NAMALWA (cell line): ENCODE results near the gene PUM1.
"Not testable (repeated sequence)": the region's sequence is repeated elsewhere in the genome, so short reads cannot be mapped to it uniquely, and the experiment has no call there.

ENCODE experiments used
- DNase-seq: peaks from one replicate; pipeline ENCODE4 v3.0.0-alpha.2; 2015; ENCODE audit warnings: low spot score

Gene PUM1

DNA sequence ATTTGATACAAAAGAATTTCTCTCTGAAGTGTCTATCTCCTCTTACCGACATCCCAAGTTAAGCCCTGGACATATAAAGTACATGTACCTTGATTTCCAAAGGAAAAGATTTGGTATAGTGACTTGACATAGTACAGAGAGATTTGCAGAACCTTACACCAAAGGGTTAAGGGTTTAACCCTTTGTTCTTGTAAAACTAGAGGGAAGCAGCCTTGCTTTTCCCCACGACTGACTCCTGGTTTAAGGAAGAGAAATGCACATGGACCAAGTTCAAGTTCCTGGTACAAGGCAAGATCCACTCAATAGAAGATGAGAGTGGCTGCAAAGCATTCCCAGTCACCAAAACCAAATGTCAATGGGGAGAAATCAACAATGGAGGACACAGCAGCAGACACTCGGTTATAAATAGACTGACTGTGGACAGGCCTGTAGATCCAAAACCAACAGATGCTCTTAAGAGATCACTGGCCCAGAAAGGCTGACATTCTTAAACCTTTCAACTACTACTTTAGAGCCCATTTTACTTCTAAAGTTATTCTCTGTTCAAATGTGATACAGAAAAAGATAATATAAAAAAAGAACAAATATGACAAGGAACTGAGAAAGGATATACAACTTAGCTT is 69.4 kb downstream of the PUM1 start:
- DNase-seq: no peak

DNA sequence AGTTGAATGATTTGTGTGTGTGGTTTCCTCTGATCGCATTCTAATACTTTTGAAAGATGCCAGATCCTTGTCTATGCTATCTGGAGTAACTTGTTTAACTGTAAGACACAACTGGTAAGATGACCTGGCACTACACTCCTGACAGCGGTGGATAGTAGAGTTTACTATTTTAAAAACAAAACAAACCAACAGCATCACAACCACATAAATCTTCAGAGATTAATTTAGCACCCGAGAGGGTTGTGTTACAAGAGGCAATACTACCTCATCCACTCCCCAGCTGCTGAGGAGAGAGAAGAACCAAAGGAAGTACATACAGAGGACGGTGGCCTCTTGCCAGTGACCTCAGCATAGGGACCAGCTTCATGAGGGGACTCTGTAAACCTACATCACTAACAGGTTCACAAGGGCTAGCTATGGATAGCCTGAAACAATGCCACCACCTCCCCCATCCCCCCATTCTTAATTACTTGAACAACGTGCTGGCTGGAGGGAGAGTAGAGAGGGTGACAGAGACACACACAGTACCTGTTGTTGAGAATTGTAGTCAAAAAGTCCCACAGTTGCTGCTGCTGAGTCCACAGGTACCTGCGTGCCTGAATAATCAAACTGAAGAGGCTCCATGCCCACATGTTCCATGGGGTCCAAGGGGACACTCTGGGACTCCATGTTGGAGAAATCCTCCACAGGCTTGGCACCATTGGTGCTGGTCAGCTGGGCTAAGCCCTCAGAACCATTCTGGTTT is 73.5 kb downstream of the PUM1 start:
- DNase-seq: no peak

DNA sequence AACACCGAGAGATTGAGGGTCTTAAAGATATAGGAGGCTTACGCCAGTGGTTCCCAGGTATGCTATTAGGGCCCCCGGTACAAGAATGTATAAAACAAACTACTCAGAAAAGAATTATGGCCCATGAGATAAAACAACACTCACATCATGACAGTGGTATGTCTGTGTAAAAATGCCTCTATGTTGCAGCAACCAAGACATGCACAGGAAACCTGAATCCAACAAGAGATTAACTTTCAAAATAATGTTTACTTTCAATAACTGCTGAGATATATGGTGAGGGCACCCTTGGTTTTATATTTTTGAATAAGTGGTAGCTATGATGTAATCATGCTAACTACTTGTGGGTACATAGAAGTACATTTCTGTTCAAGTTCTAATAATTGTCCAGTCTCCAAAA is 74.9 kb downstream of the PUM1 start:
- DNase-seq: no peak

DNA sequence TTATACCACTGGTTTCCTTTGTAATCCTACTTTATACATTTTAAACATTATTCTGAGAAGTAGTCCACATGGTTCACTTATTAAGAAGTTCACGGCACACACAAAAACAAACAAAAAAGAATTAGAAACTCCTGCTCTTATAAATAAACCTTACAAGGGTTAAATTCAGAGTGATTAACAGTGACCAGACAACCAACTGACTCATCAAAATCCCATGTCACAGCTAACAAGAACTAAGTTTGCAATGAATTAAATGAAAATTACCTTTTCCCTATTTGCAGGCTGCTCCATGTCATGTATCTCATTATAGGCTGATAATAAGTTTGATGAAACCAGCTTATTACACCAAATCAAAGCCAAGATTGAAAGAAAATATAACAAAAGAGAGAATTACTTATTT is 77.5 kb downstream of the PUM1 start:
- DNase-seq: no peak

DNA sequence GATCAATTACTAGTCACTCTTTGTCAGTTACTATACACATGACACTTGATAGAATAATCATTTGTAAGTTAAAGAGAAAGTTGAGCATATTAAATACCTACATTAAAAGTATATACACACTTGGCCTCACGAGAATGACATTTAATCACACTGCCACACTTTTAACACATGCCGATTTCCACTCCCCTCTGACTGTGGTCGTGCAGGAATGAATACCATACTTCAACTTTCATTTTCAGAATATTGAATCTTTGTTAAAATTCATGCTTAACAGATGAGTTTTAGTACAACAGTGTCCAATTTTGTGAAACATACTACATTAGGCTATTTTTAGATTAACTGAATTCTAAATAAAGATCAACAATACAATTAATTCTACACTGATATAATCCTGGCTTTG is 78.8 kb downstream of the PUM1 start:
- DNase-seq: no peak

DNA sequence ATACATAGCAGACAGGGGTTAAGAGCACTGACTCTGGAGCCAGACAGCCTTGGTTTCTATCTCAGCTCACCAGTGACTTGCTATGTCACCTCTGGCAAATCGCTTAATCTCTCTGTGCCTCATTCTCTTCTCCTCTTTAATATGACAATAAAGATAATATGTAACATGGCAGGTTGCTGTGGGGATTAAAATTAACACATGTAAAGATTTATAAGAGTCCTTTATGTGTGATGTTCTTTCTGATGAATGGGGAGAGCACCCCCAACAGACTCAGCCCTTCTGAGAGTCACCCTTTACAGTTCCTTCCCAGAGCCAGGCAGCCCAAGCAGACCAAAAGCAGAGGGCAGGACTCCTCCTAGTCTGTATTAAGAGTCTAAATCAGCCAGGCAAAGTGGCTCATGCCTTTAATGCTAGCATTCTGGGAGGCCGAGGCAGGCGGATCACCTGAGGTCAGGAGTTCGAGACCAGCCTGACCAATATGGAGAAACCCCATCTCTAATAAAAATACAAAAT is 80.5 kb downstream of the PUM1 start:
- no peak for DNase-seq

DNA sequence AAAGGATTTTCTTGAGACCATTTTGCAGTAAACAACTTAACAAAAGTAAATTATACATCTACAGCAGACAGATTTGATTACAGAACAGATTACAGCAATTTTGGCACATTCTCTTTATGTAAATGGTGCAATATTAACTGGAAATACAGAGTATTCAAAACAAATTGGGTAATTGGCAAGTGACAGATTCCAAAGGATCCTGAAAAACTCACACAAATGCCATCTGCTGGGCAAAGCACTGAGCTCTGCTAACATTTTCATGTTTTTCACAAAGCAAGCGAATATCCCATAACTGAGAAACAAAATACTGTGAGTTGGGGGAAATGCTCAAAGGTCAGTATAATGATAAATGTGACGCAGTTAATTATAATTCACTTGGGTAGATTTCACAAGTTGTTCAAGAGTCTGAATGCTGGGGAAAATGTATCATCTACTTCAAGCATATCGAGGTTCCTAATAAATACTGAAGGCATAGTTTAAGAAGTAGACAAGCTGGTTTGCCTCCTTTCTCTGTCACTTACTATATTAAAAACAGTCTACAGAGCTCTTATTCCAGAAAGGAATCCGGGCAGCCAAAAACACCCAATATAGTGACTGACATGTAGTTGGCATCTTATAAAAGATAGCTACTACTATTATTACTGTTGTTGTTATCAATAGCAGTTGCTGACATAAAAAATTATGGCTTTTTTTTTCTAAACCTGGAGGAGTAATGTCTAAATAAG is 81.2 kb downstream of the PUM1 start:
- no peak for DNase-seq

DNA sequence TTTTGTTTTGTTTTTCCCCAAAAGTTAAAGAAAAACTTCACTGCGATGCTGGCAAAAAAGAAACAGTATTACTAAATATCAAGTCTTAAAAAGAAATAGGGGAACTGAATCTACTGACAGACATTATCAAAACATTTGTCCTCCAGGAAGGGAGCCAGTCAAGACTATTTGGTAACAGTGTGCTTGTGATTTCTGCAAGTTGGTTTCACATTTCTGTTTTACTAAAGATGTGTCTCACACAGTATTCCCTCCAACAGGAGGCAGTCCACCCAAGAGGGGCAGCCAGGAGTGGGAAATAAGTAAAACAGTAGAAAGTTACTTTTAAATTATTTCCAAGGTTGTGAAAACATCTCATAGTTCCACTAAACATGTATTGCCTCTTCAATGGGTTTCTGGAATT is 82.6 kb downstream of the PUM1 start:
- DNase-seq: peak; percentile 23

DNA sequence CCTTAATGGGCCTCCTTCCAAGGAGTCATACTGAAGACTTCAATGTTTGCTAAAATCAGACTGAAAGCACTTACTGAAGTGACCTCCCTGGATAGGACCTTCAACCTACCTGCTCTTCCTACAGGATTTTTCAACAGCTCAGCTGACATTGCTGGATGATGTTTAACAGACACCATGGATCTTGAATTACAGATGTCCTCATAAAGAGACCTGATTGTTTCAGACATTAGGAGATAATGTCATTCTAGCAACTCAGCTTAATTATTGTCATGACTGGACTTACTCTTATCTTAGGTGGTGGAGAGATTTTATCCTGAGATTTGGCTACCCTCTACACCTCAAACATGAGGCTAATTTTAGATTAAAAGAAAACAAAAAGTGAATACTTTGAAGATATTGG is 83.1 kb downstream of the PUM1 start:
- DNase-seq: no peak

DNA sequence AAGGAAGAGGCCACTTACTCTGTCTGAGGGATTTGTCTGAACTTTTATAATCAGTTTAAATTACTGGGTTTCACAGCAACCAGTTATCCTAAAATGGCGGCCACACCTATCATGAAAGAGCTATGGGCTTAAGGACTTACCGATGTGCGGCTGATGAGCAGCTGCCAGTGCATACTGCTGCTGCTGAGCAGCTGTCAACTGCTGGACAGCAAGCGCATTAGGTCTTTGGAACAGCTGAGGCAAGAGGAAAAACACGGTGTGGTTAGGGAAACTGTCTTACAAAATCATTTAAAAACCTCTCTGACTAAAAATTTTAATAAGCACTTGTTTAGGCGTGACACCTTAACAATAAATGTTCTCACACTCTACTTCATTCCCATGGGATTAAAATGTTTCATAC is 84.3 kb downstream of the PUM1 start:
- DNase-seq: no peak

DNA sequence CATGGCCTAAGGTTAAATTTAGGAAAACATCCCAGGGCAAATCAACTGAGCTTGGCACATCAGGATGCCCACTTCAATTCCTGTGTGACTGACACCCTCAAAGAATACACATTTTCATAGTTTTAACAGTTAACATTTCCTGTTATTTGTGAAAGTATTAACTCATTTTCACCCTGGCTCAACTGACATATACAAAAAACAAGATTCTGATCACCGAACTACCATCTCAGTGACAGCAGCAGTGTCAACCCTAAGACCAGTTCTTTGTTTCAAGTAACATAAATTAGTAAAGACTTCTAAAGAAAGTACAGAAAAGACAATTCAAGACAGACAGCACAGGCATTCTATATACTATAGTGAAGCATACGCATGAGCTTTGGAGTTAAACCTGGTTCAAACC is 88.0 kb downstream of the PUM1 start:
- DNase-seq: no peak

DNA sequence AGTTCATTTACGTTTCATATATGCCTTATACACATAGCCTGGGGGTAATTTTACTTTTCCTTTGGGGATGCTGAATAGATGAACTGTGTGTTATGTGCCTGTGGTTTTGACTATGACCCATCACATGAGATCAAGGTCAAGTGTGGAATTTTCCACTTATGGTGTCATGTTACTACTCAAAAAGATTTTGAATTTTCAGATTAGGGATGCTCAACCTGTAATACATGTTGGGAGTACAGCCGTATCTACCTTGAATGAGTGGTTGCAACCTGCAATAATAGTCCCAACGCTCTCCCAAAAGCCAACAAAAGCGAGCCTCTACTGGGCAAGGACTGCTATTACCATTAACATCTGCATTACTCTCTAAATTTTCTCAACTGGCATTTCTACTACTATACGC is 88.4 kb downstream of the PUM1 start:
- DNase-seq: peak; percentile 30

DNA sequence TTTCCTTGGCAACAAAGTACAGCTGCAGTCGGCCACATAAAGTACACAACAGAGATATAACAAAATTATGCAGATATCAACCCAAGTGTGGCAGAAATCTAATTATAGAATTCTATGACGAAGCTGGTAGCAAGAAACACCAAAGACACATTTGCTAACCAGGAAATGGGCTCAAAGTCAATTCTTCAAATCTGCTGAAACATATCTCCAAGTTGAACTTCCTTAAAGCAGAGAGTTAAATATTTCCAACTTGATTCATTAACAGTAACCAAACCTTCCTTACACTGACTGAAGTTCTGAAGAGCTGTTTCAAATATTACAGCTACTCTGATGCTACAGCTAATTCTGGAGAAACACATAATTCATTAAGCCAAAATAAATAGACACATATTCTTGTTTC is 89.4 kb downstream of the PUM1 start:
- DNase-seq: peak; percentile 34

DNA sequence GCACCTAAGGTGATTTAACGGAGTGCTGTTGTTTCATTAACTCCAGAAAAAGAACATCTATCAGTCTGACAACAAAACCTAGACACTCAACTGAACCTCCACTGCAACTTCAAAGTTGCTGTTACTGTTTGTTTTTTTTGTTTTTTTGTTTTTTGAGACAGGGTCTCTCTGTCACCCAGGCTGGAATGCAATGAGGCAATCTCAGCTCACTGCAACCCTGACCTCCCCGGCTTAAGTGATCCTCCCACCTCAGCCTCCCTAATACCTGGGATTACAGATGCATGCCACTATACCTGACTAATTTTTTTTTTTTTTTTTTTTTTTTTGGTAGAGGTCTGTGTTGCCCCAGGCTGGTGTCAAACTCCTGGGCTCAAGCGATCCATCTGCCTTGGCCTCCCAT is 90.3 kb downstream of the PUM1 start:
- DNase-seq: no peak

DNA sequence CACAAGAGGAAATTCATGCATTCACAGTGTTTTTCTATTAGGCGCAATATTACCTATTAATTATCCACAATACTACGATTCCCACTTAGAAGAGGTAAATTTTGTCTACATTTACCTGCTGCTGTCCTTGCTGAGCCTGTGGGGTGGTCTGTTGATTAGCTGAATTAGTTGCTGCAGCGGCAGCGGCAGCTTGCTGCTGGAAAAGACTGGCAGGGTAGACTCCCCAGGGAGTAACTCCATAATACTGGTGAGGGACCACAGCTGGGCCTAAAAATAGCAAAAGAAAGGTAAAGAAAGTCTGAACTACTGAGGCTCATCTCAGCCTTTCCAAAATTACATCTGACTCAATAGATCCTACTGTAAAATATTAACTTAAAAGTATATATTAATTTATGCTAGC is 91.0 kb downstream of the PUM1 start:
- no peak for DNase-seq

DNA sequence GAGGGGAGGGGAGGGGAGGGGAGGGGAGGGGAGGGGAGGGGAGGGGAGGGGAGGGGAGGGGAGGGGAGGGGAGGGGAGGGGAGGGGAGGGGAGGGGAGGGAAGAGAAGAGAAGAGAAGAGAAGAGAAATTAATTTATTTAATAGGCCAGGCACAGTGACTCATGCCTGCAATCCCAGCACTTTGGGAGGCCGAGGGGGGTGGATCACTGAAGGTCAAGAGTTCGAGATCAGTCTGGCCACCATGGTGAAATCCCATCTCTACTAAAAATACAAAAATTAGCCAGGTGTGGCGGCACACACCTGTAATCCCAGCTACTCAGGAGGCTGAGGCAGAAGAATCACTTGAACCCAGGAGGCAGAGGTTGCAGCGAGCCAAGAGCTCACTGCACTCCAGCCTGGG is 93.2 kb downstream of the PUM1 start:
- not testable (repeated sequence) for DNase-seq

DNA sequence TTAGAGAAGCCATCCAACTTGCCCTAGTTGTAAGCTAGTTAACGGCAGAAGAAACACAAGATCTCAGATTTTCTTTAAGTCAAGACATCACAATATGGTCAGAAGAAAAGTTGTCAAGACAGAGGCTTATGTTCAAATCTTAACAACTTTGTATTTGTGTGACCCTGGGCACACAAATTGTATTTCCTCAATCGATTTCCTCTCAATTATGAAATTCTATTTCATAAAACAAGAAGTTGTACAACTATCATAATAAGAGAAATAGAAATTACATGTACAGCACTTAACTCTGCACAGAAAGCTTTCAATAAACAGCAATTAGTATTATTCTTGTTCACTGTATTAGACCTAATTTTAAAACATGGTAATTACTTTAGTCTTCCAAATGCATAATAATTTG is 94.0 kb downstream of the PUM1 start:
- DNase-seq: no peak

DNA sequence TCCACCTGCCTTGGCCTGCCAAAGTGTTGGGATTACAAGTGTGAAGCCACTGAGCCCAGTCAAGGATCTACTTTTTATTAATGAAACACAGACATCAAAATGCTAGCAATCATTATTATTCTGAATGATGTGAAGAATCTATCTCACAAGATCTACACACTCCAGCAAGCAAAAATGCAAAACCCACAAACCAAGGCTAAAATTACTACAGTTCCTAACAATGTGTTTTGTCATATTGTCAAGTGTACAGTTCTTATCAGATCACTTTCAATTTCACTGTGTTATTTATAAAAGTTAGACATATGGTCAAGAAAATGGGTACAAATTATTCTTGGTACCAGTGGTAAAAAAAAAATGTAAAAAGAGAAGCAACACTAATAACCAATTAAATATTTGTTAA is 95.6 kb downstream of the PUM1 start:
- no peak for DNase-seq

DNA sequence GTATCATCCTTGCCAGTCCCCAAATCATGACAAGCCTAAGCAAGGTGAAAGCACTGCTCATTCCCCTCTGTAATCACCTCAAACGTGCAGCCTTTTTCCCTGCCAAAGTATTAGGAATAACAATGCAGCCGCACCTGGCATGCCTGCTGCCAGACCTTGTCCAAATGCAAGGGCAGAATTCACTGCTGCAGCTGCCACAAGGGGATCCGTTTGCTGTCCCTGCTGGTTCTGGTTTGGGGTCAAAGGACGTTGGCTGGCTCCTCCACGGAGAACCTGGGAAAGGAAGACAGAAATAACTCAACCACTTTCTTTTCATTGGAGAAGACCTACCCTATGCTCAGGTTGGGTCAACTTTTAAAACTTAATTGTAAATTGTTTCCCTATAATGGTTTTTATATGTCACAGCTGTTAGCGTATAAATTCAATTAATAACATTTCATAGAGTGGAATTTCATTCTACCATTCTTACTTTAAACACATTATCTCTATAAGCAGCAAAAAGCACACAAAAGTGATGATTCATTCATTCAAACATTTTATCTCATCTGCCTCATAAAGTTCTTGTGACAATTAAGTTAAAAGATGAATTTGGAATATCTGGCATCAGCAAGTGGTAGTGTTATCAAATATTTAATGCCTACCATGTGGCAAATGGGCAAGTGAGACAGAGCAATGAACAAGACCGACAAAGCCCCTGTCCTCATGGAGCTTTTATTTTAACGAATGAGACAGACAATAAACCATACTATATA is 97.1 kb downstream of the PUM1 start:
- DNase-seq: no peak

DNA sequence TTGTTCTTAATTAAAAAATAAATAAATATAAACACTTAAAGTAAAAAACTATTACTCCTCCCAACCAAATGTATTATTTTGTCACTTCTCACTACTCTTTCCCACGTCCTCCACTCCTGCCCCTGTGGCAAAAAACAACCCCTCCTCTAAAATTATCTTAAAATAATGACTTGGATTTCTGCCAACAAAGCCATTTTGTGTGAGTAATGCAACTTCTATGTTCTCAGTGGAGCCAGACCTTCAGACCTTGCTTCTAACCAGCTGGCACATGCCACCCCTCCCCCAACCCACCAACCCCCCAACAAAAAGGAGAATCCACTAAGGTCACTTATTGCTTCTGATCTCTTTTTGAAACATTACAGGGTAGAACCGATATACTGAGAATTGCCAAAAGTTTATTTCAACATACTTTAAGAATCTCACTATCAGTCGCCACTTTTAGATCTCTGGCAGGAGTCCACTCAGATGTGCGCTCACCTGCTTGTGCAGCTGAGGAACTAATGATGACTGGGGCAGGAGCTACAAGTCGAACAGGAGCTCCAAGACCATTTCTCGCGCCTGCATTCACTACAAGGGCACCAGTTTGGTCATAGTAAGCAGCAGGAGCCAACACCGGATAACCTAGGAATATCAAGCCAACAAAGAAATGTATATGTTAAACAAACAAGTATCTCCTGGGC is 98.7 kb downstream of the PUM1 start:
- peak; percentile 33 for DNase-seq

DNA sequence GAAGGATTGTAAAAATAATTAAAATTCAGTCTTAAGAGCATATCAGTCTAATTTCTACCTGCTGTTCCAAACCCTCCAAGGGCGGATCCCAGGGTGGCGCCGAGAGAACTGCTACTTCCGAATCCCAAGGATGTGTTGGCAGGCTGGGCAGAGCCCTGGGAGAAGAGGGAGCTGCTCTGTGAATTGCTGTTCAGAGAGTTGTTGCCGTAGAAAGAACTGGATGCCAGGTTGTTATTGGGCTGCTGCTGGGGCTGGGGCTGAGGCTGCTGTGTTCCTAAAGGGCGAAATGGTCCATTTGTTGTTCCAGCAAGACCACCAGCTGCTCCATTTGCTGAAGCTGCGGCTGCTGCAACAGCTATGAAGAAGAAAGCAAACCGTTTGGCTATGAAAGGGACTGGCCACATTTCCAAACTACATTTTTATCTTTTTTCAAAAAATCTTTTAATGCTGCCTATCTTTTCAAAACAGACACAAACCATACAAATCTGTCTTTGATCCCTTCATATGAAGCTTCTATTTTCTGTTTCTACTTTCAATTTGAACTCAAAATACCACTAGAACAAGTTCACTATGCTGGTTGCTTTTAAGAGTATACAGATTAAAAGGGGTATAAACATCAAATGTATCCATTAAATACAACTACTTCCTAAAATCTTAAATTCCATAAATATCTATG is 99.5 kb downstream of the PUM1 start:
- no peak for DNase-seq
